Esophagus muscularis mucosa (tissue), 4 donors: ENCODE results near the gene GCNT3.

ENCODE experiments used
- CTCF ChIP-seq, 3 experiments: fragments of 200-600 bp in 2 of 3; fragments of 450-650 bp in 1 of 3; sonication (generic) in 2 of 3; IDR thresholded peaks; one replicate each; pipeline ENCODE4 v1.5.1; 2017 to 2019; ENCODE audit warnings: antibody characterized with exemption in 3 of 3, mild to moderate bottlenecking in 2 of 3, moderate library complexity in 1 of 3
- EP300 ChIP-seq: sonication (generic); formaldehyde crosslinking; IDR thresholded peaks from one replicate; pipeline ENCODE4 v1.6.1; 2017; ENCODE audit warnings: antibody characterized with exemption
- POLR2A ChIP-seq: fragments of 450-650 bp; IDR thresholded peaks from one replicate; pipeline ENCODE4 v1.6.1; 2017; ENCODE audit warnings: antibody characterized with exemption, moderate library complexity, mild to moderate bottlenecking, low read depth
- POLR2AphosphoS5 ChIP-seq, 2 donors: sonication (generic); formaldehyde crosslinking; IDR thresholded peaks; one replicate each; pipeline ENCODE4 v1.6.1; 2017; ENCODE audit warnings: antibody characterized with exemption in 2 of 2

- TF ChIP-seq CTCF (IDR thresholded peaks at IDR 0.05): no peak
- TF ChIP-seq POLR2A: no peak
- no peak for TF ChIP-seq POLR2AphosphoS5 (IDR thresholded peaks at IDR 0.05)
- TF ChIP-seq EP300: no peak
Measured at GRCh38 chr15:59594991-59595390, 16.6 kb upstream of the GCNT3 start.
